H1 (cell line): ENCODE measurements around the gene MYH16. TPM values are rescaled to one million over a fixed set of nuclear protein-coding genes. Genes with fewer than 3 reads are reported as not detected.
"Not testable (repeated sequence)": the region's sequence is repeated elsewhere in the genome, so short reads cannot be mapped to it uniquely, and the experiment has no call there.

ENCODE experiments used
- CTCF ChIA-PET: fragments of 300-600 bp; sonication (Branson Sonifier 250); formaldehyde crosslinking; loops from one replicate; lab custom pipeline; 2021; ENCODE audit not compliant: partially characterized antibody; lab: Charles Lee
- POLR2A ChIA-PET: fragments of 300-600 bp; sonication (Branson Sonifier 250); formaldehyde crosslinking; loops from one replicate; lab custom pipeline; 2021; ENCODE audit warnings: inconsistent platforms; ENCODE audit not compliant: partially characterized antibody; lab: Charles Lee
- DNase-seq, 2 experiments: peaks; one replicate each; pipeline versions ENCODE4 v3.0.0 to v3.0.0-alpha.2; 2010 to 2022; ENCODE audit warnings: low spot score in 2 of 2, low read depth in 1 of 2, mixed read lengths in 1 of 2
- FAIRE-seq: peaks from 2 replicates; lab custom pipeline; 2011; peaks lifted over from hg19 to GRCh38; lab: Jason Lieb, UNC
- H2AFZ ChIP-seq: 2 replicates; pipeline ENCODE4 v1.8.1; 2012; ENCODE audit warnings: low read length, inconsistent platforms
- H2AK5ac ChIP-seq: 2 replicates; pipeline ENCODE4 v1.6.1; 2013; ENCODE audit warnings: low read depth, low read length
- H2BK120ac ChIP-seq: replicated peaks from 2 replicates; pipeline ENCODE3; 2013; ENCODE audit warnings: low read depth, low read length, inconsistent platforms
- H2BK12ac ChIP-seq: 2 replicates; pipeline ENCODE4 v1.6.1; 2013; ENCODE audit warnings: low read depth, low read length
- H2BK15ac ChIP-seq: 2 replicates; pipeline ENCODE4 v1.6.1; 2013; ENCODE audit warnings: low read length
- H2BK20ac ChIP-seq: 2 replicates; pipeline ENCODE4 v1.6.1; 2013; ENCODE audit warnings: low read length
- H2BK5ac ChIP-seq: 2 replicates; pipeline ENCODE4 v1.6.1; 2013; ENCODE audit warnings: low read depth, low read length
- H3K14ac ChIP-seq: 2 replicates; pipeline ENCODE4 v1.6.1; 2013; ENCODE audit warnings: inconsistent platforms; ENCODE audit not compliant: insufficient read length
- H3K18ac ChIP-seq: 2 replicates; pipeline ENCODE4 v1.6.1; 2013; ENCODE audit warnings: low read length; ENCODE audit errors: extremely low read depth
- H3K23ac ChIP-seq: 2 replicates; pipeline ENCODE4 v1.6.1; 2013; ENCODE audit warnings: inconsistent platforms; ENCODE audit not compliant: insufficient read length
- H3K23me2 ChIP-seq: 2 replicates; pipeline ENCODE4 v1.6.1; 2013; ENCODE audit warnings: low read depth, low read length
- H3K27ac ChIP-seq: 2 replicates; pipeline ENCODE4 v1.6.1; 2011; ENCODE audit warnings: low read depth, low read length, inconsistent platforms
- H3K27me3 ChIP-seq, 4 experiments: replicated peaks in 1 of 4; 1 replicate in 1 of 4; 2 replicates in 3 of 4; pipeline versions ENCODE4 v1.6.1 to v1.8.1; 2011 to 2013; ENCODE audit warnings: low read length in 3 of 4, mild to moderate bottlenecking in 3 of 4, inconsistent platforms in 2 of 4, mixed read lengths in 2 of 4, moderate library complexity in 1 of 4; ENCODE audit not compliant: control insufficient read depth in 3 of 4, insufficient read depth in 3 of 4; ENCODE audit errors: extremely low read depth in 1 of 4
- H3K36me3 ChIP-seq, 4 experiments: 2 replicates each; pipeline versions ENCODE4 v1.6.1 to v1.8.1; 2011 to 2013; ENCODE audit warnings: mild to moderate bottlenecking in 4 of 4, low read length in 3 of 4, moderate library complexity in 2 of 4, control low read depth in 1 of 4, inconsistent platforms in 1 of 4; ENCODE audit not compliant: insufficient read depth in 4 of 4, control insufficient read depth in 2 of 4
- H3K4ac ChIP-seq: replicated peaks from 2 replicates; pipeline ENCODE3; 2013; ENCODE audit warnings: low read length, low read depth, mixed read lengths, inconsistent platforms; ENCODE audit not compliant: insufficient read length
- H3K4me1 ChIP-seq, 4 experiments: replicated peaks in 1 of 4; 1 replicate in 1 of 4; 2 replicates in 3 of 4; pipeline versions ENCODE4 v1.6.1 to v1.8.1; 2011 to 2013; ENCODE audit warnings: low read length in 3 of 4, inconsistent platforms in 2 of 4, mixed read lengths in 1 of 4; ENCODE audit not compliant: insufficient read depth in 4 of 4, control insufficient read depth in 3 of 4
- H3K4me2 ChIP-seq, 2 experiments: 2 replicates each; pipeline versions ENCODE4 v1.6.1 to v1.8.1; 2011 to 2013; ENCODE audit warnings: low read depth in 2 of 2, low read length in 2 of 2, control low read depth in 1 of 2, inconsistent platforms in 1 of 2, mild to moderate bottlenecking in 1 of 2; ENCODE audit not compliant: insufficient read depth in 1 of 2
- H3K4me3 ChIP-seq, 4 experiments: fragments of 200-600, 300-600 bp in 1 of 4; sonication (generic), shearing (Covaris generic), sonication (Bioruptor Twin) in 1 of 4; 2 replicates each; pipeline versions ENCODE4 v1.5.1 to v1.8.1; 2011 to 2016; ENCODE audit warnings: low read length in 4 of 4, low read depth in 3 of 4, control low read depth in 2 of 4, inconsistent platforms in 2 of 4, mild to moderate bottlenecking in 2 of 4, mixed read lengths in 1 of 4, moderate library complexity in 1 of 4; ENCODE audit not compliant: insufficient read depth in 2 of 4; ENCODE audit errors: extremely low read depth in 1 of 4
- H3K56ac ChIP-seq: replicated peaks from 2 replicates; pipeline ENCODE3; 2013; ENCODE audit warnings: low read depth, mild to moderate bottlenecking, mixed read lengths, low read length, inconsistent platforms; ENCODE audit not compliant: insufficient read length
- H3K79me1 ChIP-seq: 2 replicates; pipeline ENCODE4 v1.6.1; 2013; ENCODE audit warnings: low read depth, low read length, control low read depth
- H3K79me2 ChIP-seq, 2 experiments: 2 replicates each; pipeline versions ENCODE4 v1.6.1 to v1.8.1; 2012 to 2013; ENCODE audit warnings: low read length in 2 of 2, mild to moderate bottlenecking in 2 of 2, inconsistent platforms in 1 of 2; ENCODE audit not compliant: insufficient read depth in 2 of 2, control insufficient read depth in 1 of 2
- H3K9ac ChIP-seq, 4 experiments: replicated peaks in 1 of 4; 1 replicate in 1 of 4; 2 replicates in 3 of 4; pipeline versions ENCODE4 v1.6.1 to v1.8.1; 2011 to 2013; ENCODE audit warnings: low read depth in 3 of 4, low read length in 3 of 4, control low read depth in 2 of 4, mild to moderate bottlenecking in 2 of 4, moderate library complexity in 2 of 4, inconsistent platforms in 1 of 4; ENCODE audit errors: extremely low read depth in 1 of 4
- H3K9me3 ChIP-seq, 2 experiments: 2 replicates each; pipeline versions ENCODE4 v1.6.1 to v1.8.1; 2012 to 2013; ENCODE audit warnings: mild to moderate bottlenecking in 2 of 2, moderate library complexity in 2 of 2, control low read depth in 1 of 2, inconsistent platforms in 1 of 2, low read depth in 1 of 2, low read length in 1 of 2, mixed read lengths in 1 of 2; ENCODE audit not compliant: insufficient read depth in 2 of 2
- H4K20me1 ChIP-seq, 2 experiments: replicated peaks in 1 of 2; 2 replicates each; pipeline versions ENCODE3 to v1.8.1; 2011 to 2013; ENCODE audit warnings: inconsistent platforms in 2 of 2, low read length in 2 of 2, mild to moderate bottlenecking in 1 of 2; ENCODE audit not compliant: insufficient read depth in 2 of 2, control insufficient read depth in 1 of 2
- H4K5ac ChIP-seq: 2 replicates; pipeline ENCODE4 v1.6.1; 2013; ENCODE audit warnings: low read length, low read depth, mixed read lengths, inconsistent platforms; ENCODE audit not compliant: insufficient read length
- H4K8ac ChIP-seq: 2 replicates; pipeline ENCODE4 v1.8.0; 2013; ENCODE audit warnings: mild to moderate bottlenecking, moderate library complexity, low read length, inconsistent platforms; ENCODE audit not compliant: insufficient read depth; ENCODE audit errors: extremely low read depth
- H4K91ac ChIP-seq: replicated peaks from 2 replicates; pipeline ENCODE3; 2013; ENCODE audit warnings: low read length, mixed read lengths, inconsistent platforms; ENCODE audit not compliant: insufficient read length
- WGBS, 2 experiments: shearing (Covaris generic) in 1 of 2; methylation state at CpG; one replicate each; pipeline versions ENCODE4 v1.1.6 to v1.1.7; 2013 to 2015; ENCODE audit warnings: low lambda C conversion rate in 2 of 2, mixed read lengths in 2 of 2, inconsistent platforms in 1 of 2, low coverage in 1 of 2, missing lambda C conversion rate in 1 of 2; ENCODE audit not compliant: insufficient replicate concordance in 2 of 2, insufficient coverage in 1 of 2, insufficient read length in 1 of 2; ENCODE audit errors: extremely low coverage in 1 of 2, missing lambda C conversion rate in 1 of 2; 5-methylcytosine and 5-hydroxymethylcytosine counted together
- polyA plus RNA-seq, 7 experiments: library from polyadenylated mRNA; depleted of rRNA in 3 of 7; stranded (reverse) in 5 of 7; unstranded in 2 of 7; fragments of >200 nt in 5 of 7; fragments of 200-250 nt in 2 of 7; gene quantifications; 1 replicate in 5 of 7; 2 replicates in 1 of 7; 4 replicates in 1 of 7; pipeline versions ENCODE4 v1.2.1 to v1.2.3, GENCODE V29; 2011 to 2013; ENCODE audit warnings: missing spikeins in 2 of 7, mixed read lengths in 2 of 7
- total RNA-seq: library from RNA; stranded (reverse); fragmentation: NEBNext Ultra II Directional; extraction: Animal tissue kit (Norgen Biotek cat#: 25700); gene quantifications from 2 replicates; pipeline ENCODE4 v1.2.1, GENCODE V29; 2021

MYH16 gene
- total and polyA plus RNA-seq, 2 of the 8 experiments (the other 6 are each of a cell fraction or from before 2014, with no cell fraction given): not detected

GRCh38 chr7:99273561-99273960, 922 bp downstream of the MYH16 start:
- H4K5ac ChIP-seq, H4K91ac ChIP-seq, H3K23ac ChIP-seq, H3K4me1 ChIP-seq, H3K4me2 ChIP-seq, H3K4me3 ChIP-seq, H3K23me2 ChIP-seq, POLR2A ChIA-PET, H2BK120ac ChIP-seq, H2AK5ac ChIP-seq, H3K27me3 ChIP-seq, H3K79me2 ChIP-seq, H3K9ac ChIP-seq, H3K56ac ChIP-seq, H4K8ac ChIP-seq, H3K27ac ChIP-seq, H3K18ac ChIP-seq, H2BK12ac ChIP-seq, H3K14ac ChIP-seq, H2BK15ac ChIP-seq, DNase-seq, H4K20me1 ChIP-seq, H2BK20ac ChIP-seq, H3K79me1 ChIP-seq, H3K36me3 ChIP-seq, H3K4ac ChIP-seq, H2BK5ac ChIP-seq, H3K9me3 ChIP-seq, FAIRE-seq, H2AFZ ChIP-seq: not testable (repeated sequence)
- CTCF ChIA-PET: interaction anchor here (0.6 to 1.6 kb wide), 6 partner anchors 10 to 237 kb away, joined by 3 to 10 read pairs (median 4); no protein-coding TSS in a partner anchor
- WGBS, 2 experiments: 71% methylated on average over 1 of the region's 1 CpG; no CpG with 5 or more reads in 1 of the 2 experiments

- not testable (repeated sequence) for H3K4ac ChIP-seq, H3K27ac ChIP-seq, H2BK20ac ChIP-seq, H3K79me2 ChIP-seq, H3K4me2 ChIP-seq, H4K5ac ChIP-seq, H3K27me3 ChIP-seq, H3K18ac ChIP-seq, H4K20me1 ChIP-seq, H3K23me2 ChIP-seq, H2BK12ac ChIP-seq, H3K56ac ChIP-seq, H2BK15ac ChIP-seq, H3K36me3 ChIP-seq, H3K9me3 ChIP-seq, H2BK5ac ChIP-seq, H3K9ac ChIP-seq, H3K4me3 ChIP-seq, H4K91ac ChIP-seq, FAIRE-seq, H2BK120ac ChIP-seq, H3K4me1 ChIP-seq, H2AK5ac ChIP-seq, DNase-seq, H3K79me1 ChIP-seq, H3K14ac ChIP-seq, H4K8ac ChIP-seq, H2AFZ ChIP-seq, H3K23ac ChIP-seq
- WGBS, 2 experiments: 86% methylated on average over 7 of the region's 7 CpGs; no CpG with 5 or more reads in 1 of the 2 experiments
- ChIA-PET CTCF (interaction anchor here (1.1 to 1.6 kb wide), 4 partner anchors 8 to 238 kb away, joined by 4 to 10 read pairs (median 4); no protein-coding TSS in a partner anchor), POLR2A (interaction anchor here (1.3 kb wide), 1 partner anchor 12 kb away, joined by 3 read pairs; no protein-coding TSS in a partner anchor)
Measured at GRCh38 chr7:99274908-99275307, 2.3 kb downstream of the MYH16 start.
